Middle frontal gyrus (tissue), 1 donor: ENCODE data around the gene CACNG1.

Experiments
- DNase-seq: peaks from one replicate; pipeline ENCODE4 v3.0.0-alpha.2; 2015; ENCODE audit warnings: low spot score; ENCODE audit errors: extremely low spot score

Gene CACNG1

GRCh38 chr17:67051155-67051538 is 6.8 kb downstream of the CACNG1 start:
- no peak for DNase-seq

- no peak for DNase-seq
Observed at GRCh38 chr17:67051837-67052236, 7.5 kb downstream of the CACNG1 start.

- no peak for DNase-seq
Observed at GRCh38 chr17:67052720-67053437, 8.5 kb downstream of the CACNG1 start.

- no peak for DNase-seq
Observed at GRCh38 chr17:67053438-67054000, 9.2 kb downstream of the CACNG1 start.

DNA sequence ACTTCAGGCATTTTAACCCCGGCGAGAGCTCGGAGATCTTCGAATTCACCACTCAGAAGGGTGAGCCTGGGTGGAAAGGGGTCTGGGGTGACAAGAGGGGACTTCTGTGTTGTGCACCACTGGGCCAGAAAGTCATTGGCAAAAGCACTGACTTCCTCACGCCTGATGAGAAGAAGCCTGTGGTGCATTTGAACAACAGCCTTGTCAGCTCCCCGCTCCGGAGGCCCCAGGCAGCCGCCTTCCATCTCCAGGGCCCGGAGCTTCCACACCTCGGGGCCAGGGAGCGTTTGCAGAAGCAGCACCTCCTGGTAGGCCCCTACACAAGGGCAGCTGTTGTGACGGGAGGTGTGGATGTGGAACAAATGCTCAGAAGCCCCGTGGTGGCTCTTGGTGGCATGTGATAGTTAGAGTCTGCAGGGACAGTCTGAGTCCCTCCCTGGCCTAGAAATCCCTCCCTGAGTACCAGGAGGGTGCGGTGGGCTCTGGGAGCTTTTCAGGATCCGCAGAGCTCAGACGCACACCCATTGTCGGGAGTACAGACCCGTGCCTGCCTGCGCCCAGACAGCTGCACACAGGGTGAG is 9.7 kb downstream of the CACNG1 start:
- DNase-seq, result no peak

DNA sequence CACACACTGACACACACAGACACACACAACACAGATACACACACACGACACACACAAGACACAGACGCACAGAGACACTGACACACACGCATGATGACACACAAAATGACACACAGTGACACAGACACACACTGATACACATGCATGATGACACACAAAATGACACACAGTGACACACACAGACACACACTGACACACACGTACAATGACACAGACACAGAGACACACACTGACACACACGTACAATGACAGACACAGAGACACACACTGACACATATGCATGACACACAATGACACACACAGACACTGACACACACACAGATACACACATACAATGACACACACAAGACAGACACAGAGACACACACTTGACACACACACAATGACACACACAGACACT is 10.3 kb downstream of the CACNG1 start:
- DNase-seq, result no peak

DNA sequence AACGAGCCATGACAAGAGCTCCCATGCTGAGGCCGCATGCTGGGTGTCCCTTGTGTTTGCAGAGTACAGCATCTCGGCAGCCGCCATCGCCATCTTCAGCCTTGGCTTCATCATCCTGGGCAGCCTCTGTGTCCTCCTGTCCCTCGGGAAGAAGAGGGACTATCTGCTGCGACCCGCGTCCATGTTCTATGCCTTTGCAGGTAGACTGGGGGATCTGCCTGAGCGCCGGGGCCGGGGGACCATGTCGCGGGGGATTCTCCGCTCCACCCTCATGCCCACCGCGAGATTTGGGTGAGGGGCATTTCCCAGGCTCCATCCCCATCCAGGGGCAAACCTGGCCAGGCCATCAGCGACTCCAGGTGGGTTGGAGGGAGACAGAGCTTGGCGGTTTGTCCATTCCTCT is 10.7 kb downstream of the CACNG1 start:
- no peak for DNase-seq

DNA sequence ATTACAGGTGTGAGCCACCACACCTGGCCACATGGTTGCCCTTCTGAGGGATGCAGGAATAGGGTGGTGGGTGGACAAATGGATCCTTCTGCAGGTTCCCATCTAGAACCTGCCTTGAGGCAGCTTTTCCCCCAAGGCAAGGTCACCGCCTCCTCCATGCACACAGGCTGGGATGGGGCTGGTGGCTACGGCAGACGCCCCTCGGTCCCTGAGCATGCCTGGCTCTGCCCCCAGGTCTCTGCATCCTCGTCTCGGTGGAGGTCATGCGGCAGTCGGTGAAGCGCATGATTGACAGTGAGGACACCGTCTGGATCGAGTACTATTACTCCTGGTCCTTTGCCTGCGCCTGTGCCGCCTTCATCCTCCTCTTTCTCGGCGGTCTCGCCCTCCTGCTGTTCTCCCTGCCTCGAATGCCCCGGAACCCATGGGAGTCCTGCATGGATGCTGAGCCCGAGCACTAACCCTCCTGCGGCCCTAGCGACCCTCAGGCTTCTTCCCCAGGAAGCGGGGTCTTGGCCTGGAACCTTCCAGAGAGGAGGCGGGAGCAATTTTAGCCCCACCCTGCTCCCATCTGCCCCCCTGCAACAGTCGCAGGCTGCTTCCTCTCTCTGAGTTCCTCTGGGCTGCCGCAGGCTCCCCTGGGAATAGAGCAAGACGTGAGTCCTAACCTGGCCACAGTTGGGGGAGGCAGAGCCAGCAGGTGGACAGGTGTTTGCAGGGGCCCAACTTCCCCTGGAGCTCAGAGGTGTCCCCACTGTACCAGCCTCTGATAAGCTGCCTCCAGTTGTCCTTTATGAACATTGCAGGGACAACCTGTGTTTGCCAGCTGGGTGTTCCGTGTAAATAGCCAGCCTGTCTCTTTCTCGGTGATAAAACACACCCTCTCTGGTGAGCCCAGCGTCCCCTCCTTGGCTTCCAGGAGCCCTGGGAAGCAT is 11.7 kb downstream of the CACNG1 start:
- no peak for DNase-seq

DNA sequence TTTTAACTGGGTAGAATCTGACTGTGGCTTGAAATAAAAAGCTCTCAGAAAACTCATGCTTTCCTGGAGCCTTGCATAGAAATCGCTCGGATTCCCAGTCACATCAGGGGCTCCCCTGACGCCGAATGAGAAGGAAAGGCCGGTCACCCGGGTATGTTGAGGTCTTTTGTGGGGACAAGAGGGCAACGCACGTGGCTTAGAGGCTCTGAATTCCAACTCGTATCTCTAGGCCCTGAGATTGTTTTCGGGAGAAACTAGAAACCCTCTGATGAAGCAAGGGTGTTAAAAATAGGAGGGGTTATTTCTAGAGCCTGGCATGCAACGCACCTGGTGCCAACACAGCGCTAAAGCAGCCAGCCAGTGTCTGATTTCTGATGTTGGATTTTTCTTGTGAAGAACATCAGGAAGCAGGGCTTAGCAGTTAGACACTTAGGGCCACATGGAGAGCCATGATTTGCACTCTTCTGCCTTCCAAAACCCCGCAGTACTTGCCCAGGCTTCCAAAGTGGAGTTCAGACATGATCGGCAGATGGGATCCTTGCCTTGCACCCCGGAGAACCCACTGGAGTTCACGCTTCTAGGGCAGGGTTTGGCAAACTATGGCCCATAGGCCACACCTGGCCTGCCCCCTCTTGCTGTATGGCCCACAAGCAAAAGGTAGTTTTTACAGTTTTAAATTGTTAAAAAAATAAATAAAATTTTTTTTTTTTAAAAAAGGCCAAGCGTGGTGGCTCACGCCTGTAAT is 12.6 kb downstream of the CACNG1 start:
- no peak for DNase-seq

DNA sequence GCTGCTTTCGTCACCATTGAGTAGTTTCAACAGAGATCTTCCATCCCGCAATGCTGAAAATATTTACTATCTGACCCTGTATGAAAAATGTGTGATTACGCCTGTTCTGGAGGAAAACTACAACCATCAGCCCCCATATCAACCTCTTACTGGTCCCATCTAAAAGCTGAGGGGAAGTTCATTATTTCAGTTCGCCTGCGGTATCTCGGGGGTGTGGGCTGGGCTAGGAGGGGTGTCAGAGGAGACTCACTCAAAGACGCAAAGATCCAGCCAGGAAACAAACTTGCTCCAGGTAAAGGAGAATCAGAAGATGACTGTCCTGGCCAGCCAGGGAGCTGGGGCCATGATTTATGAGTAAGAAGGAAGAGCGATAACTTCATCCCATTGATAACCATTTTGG is 13.7 kb downstream of the CACNG1 start:
- DNase-seq, result no peak

GRCh38 chr17:67059372-67059771 is 15.0 kb downstream of the CACNG1 start:
- DNase-seq, result no peak

- no peak for DNase-seq
Observed at GRCh38 chr17:67063141-67063540, 18.8 kb downstream of the CACNG1 start.

DNA sequence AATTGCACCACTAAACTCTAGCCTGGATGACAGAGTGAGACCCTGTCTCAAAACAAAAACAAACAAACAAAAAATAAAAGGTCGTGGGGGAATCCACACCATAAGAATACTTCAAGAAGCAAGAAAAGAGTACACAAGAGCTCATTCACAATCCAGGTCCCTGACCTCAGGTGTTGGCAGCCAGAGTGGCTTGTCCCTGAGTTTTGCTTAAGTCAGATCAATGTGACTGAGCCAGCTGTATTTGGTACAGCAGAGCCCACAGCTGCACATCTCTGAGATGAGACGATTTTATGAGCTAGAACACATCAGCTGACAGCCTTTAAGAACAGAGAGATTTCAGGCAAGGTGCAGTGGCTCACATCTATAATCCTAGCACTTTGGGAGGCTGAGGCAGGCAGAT is 22.4 kb downstream of the CACNG1 start:
- DNase-seq, result no peak

DNA sequence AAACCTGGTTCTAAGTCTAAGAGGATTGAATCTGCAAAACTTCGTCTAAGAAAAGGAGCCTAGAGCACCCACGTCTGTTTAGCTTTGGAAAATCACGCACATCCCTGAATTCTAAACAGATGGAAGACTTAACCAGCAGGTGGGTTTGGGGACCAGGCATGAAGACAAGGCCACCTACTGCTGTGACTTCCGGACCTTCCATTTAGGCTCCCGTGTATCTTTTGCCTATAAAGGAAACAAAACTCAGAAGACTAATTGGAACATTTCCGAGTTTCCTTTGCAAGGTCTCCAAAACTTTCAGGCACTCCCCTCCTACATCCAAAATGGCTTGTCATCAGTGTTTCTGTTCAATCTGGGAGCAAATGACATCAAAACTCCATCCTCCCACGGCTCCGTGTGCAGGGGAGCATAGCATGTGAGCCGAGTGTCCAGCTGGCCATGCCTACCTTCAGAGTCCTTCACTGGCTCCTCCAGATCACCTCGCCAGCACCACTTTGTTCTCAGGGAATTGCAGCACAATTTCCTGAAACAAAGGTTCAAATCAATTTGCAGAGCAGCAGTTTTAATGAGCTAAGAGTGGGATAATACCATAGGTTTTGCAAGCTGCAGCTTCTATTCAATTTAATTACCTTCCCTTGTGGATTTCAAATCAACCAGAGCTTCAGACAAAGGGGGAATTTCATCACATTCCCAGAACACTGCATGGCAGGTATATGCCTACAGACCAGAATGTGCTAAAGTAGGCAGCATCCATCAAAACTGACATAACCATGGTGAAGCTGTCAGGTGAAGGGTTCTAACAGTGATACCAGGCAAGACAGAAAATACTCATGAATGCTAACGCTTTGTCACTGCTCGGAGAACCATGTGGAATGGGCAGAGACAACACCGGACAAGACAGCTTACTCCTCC is 23.5 kb downstream of the CACNG1 start:
- no peak for DNase-seq

GRCh38 chr17:67068999-67069398 is 24.6 kb downstream of the CACNG1 start:
- no peak for DNase-seq

DNA sequence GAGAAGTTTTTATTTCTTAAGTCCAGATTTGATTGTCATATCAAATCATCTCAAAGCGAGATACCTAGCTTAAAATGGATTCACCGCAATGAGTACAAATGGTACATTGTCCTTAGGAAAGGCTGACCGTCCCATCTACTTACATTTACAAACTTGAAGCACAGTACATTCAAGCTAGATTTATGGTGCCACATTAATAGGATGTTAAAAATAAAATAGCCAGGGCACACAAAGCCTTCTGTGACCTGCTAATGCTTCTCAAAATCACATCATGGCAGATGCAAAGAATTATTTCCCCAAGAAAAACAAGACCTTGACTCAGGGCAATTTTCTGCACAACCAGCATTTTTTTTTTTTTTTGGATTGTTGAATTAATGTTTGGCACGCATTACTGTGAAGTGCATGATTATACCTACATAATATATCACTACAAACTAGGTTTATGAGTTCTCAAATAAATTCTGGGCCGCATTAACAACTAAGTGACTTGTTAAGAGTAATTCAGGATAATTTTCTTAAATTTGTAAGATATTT is 25.3 kb downstream of the CACNG1 start:
- no peak for DNase-seq

- DNase-seq, result no peak
Observed at GRCh38 chr17:67071595-67071994, 27.2 kb downstream of the CACNG1 start.

DNA sequence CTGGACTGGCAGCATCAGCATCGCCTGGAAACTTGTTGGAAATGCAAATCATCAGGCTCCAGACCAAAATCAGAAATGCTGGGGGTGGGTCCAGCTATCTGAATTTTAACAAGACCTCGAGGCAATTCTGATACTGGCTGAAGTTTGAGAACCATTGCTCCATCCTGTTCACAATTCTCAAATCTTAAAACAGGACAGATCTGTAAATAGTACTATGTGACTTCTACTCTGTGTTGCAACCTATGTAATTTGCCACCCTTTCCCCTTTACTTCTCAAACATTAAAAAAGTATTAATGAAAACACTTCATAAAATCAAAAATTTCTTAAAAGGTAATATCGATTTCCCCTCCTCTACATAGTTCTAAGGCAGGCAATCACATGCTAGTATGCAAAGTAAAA is 28.5 kb downstream of the CACNG1 start:
- DNase-seq, result no peak

GRCh38 chr17:67074781-67075180 is 30.4 kb downstream of the CACNG1 start:
- no peak for DNase-seq

DNA sequence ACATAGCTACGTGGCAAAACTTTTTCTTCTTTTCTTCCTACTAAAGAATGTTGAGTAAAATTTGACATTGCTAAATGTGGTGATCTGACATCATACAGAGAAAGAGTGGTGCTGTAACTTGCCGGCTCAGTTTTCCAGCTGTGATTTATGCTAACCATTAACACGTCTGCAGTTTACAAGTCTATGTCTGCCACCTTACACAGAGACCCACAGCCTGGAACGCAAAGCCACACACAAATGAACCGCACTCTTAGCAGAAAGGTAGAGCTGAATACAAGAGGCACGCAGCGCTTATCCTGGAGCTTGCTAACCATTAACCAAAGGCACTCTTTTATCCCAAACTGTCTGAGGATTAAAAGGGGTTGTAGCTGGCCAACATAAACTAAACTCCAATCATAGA is 31.9 kb downstream of the CACNG1 start:
- DNase-seq, result no peak
